K562 (cell line): ENCODE results near the gene LUZP4. TPM values are rescaled to one million over a fixed set of nuclear protein-coding genes. Genes with fewer than 3 reads are reported as not detected.

Experiments used
- ATAC-seq: fragments of 200-7000 bp; cut with Tn5 transposase; 3 replicates; pipeline ENCODE4 v1.9.1; 2020; ENCODE audit warnings: moderate library complexity
- BruUV-seq: library from RNA; stranded (reverse); fragments of 400-500 nt; replicated peaks from 2 replicates; lab custom pipeline; 2021; lab: Mats Ljungman, UMichigan
- CTCF ChIA-PET: fragments of 300-600 bp; formaldehyde crosslinking; extraction: SDS; loops from one replicate; lab custom pipeline; 2021; ENCODE audit warnings: low intra/inter-chr PET ratio; lab: Yijun Ruan, JAX
- POLR2A ChIA-PET: fragments of 300-600, 350-650 bp; sonication (Branson Sonifier 250); formaldehyde crosslinking; extraction: SDS; loops from one replicate; lab custom pipeline; 2021; ENCODE audit warnings: antibody characterized with exemption, inconsistent platforms; lab: Yijun Ruan, JAX
- DNase-seq, 4 experiments: peaks; one replicate each; pipeline versions ENCODE4 v3.0.0 to v3.0.0-alpha.2; 2011 to 2018; ENCODE audit warnings: low spot score in 3 of 4, mixed read lengths in 3 of 4; ENCODE audit errors: extremely low read depth in 1 of 4
- FAIRE-seq: peaks from 2 replicates; lab custom pipeline; 2011; peaks lifted over from hg19 to GRCh38; lab: Jason Lieb, UNC
- H2AFZ ChIP-seq: 2 replicates; pipeline ENCODE4 v1.6.0; 2011; ENCODE audit warnings: low read depth, low read length, control low read depth, inconsistent platforms
- H3K27ac ChIP-seq: fragments of 200-600 bp; 3 replicates; pipeline ENCODE4 v1.8.0; 2011; ENCODE audit warnings: low read depth, mild to moderate bottlenecking, control low read depth, inconsistent platforms, low read length, moderate library complexity, mixed read lengths; ENCODE audit errors: extremely low read depth
- H3K27me3 ChIP-seq, 2 experiments: fragments of 300-600 bp in 1 of 2; 2 replicates in 1 of 2; 3 replicates in 1 of 2; pipeline versions ENCODE4 v1.6.0 to v1.8.0; 2011; ENCODE audit warnings: inconsistent platforms in 2 of 2, low read length in 2 of 2, mild to moderate bottlenecking in 1 of 2, mixed read lengths in 1 of 2, moderate library complexity in 1 of 2; ENCODE audit not compliant: control insufficient read depth in 2 of 2, insufficient read depth in 2 of 2
- H3K36me3 ChIP-seq: fragments of 300-600 bp; 3 replicates; pipeline ENCODE4 v1.8.0; 2011; ENCODE audit warnings: mild to moderate bottlenecking, low read length, inconsistent platforms; ENCODE audit not compliant: control insufficient read depth, insufficient read depth
- H3K4me1 ChIP-seq, 2 experiments: fragments of 200-600 bp in 1 of 2; replicated peaks in 1 of 2; 2 replicates in 1 of 2; 3 replicates in 1 of 2; pipeline versions ENCODE4 v1.5.1 to v1.8.0; 2011; ENCODE audit warnings: inconsistent platforms in 2 of 2, low read length in 2 of 2, mild to moderate bottlenecking in 1 of 2, mixed read lengths in 1 of 2, moderate library complexity in 1 of 2; ENCODE audit not compliant: control insufficient read depth in 2 of 2, insufficient read depth in 2 of 2
- H3K4me2 ChIP-seq: 2 replicates; pipeline ENCODE4 v1.6.1; 2011; ENCODE audit warnings: low read length, control low read depth, inconsistent platforms, mixed read lengths; ENCODE audit not compliant: insufficient read depth
- H3K4me3 ChIP-seq: fragments of 200-600 bp; sonication (generic), shearing (Covaris generic); 2 replicates; pipeline ENCODE4 v1.5.1; 2016; ENCODE audit warnings: control low read depth, inconsistent platforms
- H3K79me2 ChIP-seq: fragments of 200-600 bp; 3 replicates; pipeline ENCODE4 v1.8.0; 2011; ENCODE audit warnings: low read length, inconsistent platforms; ENCODE audit not compliant: control insufficient read depth, insufficient read depth
- H3K9ac ChIP-seq, 2 experiments: 2 replicates each; pipeline versions ENCODE4 v1.6.0 to v1.6.1; 2011; ENCODE audit warnings: low read depth in 2 of 2, low read length in 2 of 2, control low read depth in 1 of 2, inconsistent platforms in 1 of 2, mild to moderate bottlenecking in 1 of 2, mixed read lengths in 1 of 2; ENCODE audit not compliant: insufficient read depth in 1 of 2
- H3K9me1 ChIP-seq: one replicate; pipeline ENCODE4 v1.6.0; 2011; ENCODE audit warnings: inconsistent platforms, mild to moderate bottlenecking, low read length, moderate library complexity; ENCODE audit not compliant: control insufficient read depth, insufficient read depth
- H3K9me3 ChIP-seq: replicated peaks from 2 replicates; pipeline ENCODE4 v1.5.1; 2011; ENCODE audit warnings: low read depth, low read length, inconsistent platforms; ENCODE audit not compliant: control insufficient read depth, insufficient read depth
- H4K20me1 ChIP-seq: replicated peaks from 2 replicates; pipeline ENCODE4 v1.6.1; 2011; ENCODE audit warnings: low read length, inconsistent platforms, mixed read lengths; ENCODE audit not compliant: control insufficient read depth, insufficient read depth
- CTCF ChIP-seq, 3 experiments: IDR thresholded peaks in 2 of 3; conservative IDR thresholded peaks in 1 of 3; 2 replicates each; pipeline ENCODE4 v1.5.1; 2011 to 2012; ENCODE audit warnings: low read length in 3 of 3, mild to moderate bottlenecking in 3 of 3, control low read depth in 2 of 3, improper control_type of control experiment in 1 of 3, inconsistent platforms in 1 of 3, low read depth in 1 of 3, mixed read lengths in 1 of 3, moderate library complexity in 1 of 3; ENCODE audit not compliant: insufficient read depth in 2 of 3
- GABPB1 ChIP-seq: sonication (generic); formaldehyde crosslinking; IDR thresholded peaks from 2 replicates; pipeline ENCODE4 v1.8.0; 2022; ENCODE audit warnings: mild to moderate bottlenecking, missing genetic modification reagents
- GTF3C2 ChIP-seq: IDR thresholded peaks from 3 replicates; pipeline ENCODE4 v1.6.1; 2011; ENCODE audit warnings: borderline replicate concordance, mild to moderate bottlenecking, moderate library complexity; ENCODE audit not compliant: insufficient read length; ENCODE audit errors: extremely low read depth
- IRF9 ChIP-seq: fragments of 450-650 bp; IDR thresholded peaks from 2 replicates; pipeline ENCODE4 v1.6.1; 2016; ENCODE audit warnings: missing biosample characterization, missing genetic modification characterization
- MCM2 ChIP-seq: fragments of 450-650 bp; IDR thresholded peaks from 2 replicates; pipeline ENCODE4 v1.6.1; 2017; ENCODE audit warnings: low read depth, mild to moderate bottlenecking
- MITF ChIP-seq: IDR thresholded peaks from 2 replicates; pipeline ENCODE4 v1.6.1; 2014; ENCODE audit warnings: antibody characterized with exemption
- MTF1 ChIP-seq: fragments of 250-450 bp; sonication (Bioruptor Pico); IDR thresholded peaks from 2 replicates; pipeline ENCODE4 v1.9.0; 2021; ENCODE audit warnings: moderate library complexity, mild to moderate bottlenecking, inconsistent platforms, borderline replicate concordance
- PRPF4 ChIP-seq: fragments of 200-400 bp; formaldehyde crosslinking; IDR thresholded peaks from one replicate; pipeline ENCODE4 v1.6.1; 2017; ENCODE audit warnings: low read length, low read depth, mild to moderate bottlenecking; ENCODE audit not compliant: insufficient read depth, poor library complexity, severe bottlenecking
- WGBS: fragments of 100-300 bp; shearing (Covaris generic); methylation state at CpG from one replicate; pipeline ENCODE4 v1.1.6; 2016; ENCODE audit warnings: low coverage, mixed read lengths; ENCODE audit not compliant: insufficient coverage; ENCODE audit errors: missing lambda C conversion rate; 5-methylcytosine and 5-hydroxymethylcytosine counted together
- in situ Hi-C: fragments of 300-500 bp; cut with MboI; formaldehyde crosslinking; loops from 4 replicates; pipeline ENCODE4 v1.15.0; 2018; ENCODE audit warnings: inconsistent platforms, mixed read lengths
- intact Hi-C: fragments of 100-400 bp; cut with micrococcal nuclease; formaldehyde crosslinking; loops from 2 replicates; pipeline ENCODE4 v1.14.2; 2022
- polyA plus RNA-seq, 8 experiments: library from polyadenylated mRNA; depleted of rRNA in 4 of 8; stranded (reverse) in 5 of 8; unstranded in 3 of 8; fragments of >200 nt; fragmentation: Nextera tagmentation in 2 of 8; fragmentation: Illumina TruSeq in 1 of 8; extraction: Ambion mirVana in 2 of 8; extraction: Trizol in 1 of 8; gene quantifications; 2 replicates each; pipeline versions ENCODE4 v1.2.1 to v1.2.3, GENCODE V29; 2011 to 2014; ENCODE audit warnings: inconsistent platforms in 1 of 8, missing spikeins in 1 of 8
- total RNA-seq, 7 experiments: library from RNA; depleted of rRNA in 6 of 7; stranded (reverse); fragments of >200 nt in 6 of 7; fragmentation: Illumina TruSeq in 2 of 7; extraction: Trizol in 2 of 7; gene quantifications; 2 replicates each; pipeline versions ENCODE4 v1.2.1 to v1.2.3, GENCODE V29; 2011 to 2021; ENCODE audit warnings: low replicate concordance in 1 of 7

LUZP4 gene
- total and polyA plus RNA-seq, 9 of the 15 experiments (the other 6 are each of a cell fraction or from before 2014, with no cell fraction given) = 0.16 to 1.1 (median 0.36) TPM

GRCh38 chrX:115268421-115268820 lies 21.1 kb upstream of the LUZP4 start:
- CTCF ChIA-PET = no interaction called here
- no peaks in the 10 kb centered on the region for H3K79me2 ChIP-seq
- in situ Hi-C loops (no loop called here), intact Hi-C loops (no loop called here)
- WGBS = 4% methylated on average over 3 of the region's 3 CpGs
- no TSS peak for BruUV-seq
- no peaks in the 10 kb centered on the region for H3K27me3 ChIP-seq
- no peak overlapping the region for H3K4me2 ChIP-seq
- H3K36me3 ChIP-seq = no peaks in the 10 kb centered on the region
- H2AFZ ChIP-seq = no peak overlapping the region
- H3K9me3 ChIP-seq = no peaks in the 10 kb centered on the region
- no peak overlapping the region for H3K9ac ChIP-seq
- no peaks in the 10 kb centered on the region for H3K9me1 ChIP-seq
- FAIRE-seq = no peak
- no peak for ATAC-seq
- TF ChIP-seq GABPB1 (CRISPR knock-in tag) (no peak), CTCF (IDR thresholded peaks at IDR 0.05 in 2 of 3, conservative IDR thresholded peaks at IDR 0.05 in 1 of 3; ENCODE audit: insufficient read depth in 2 of 3, low read depth in 1 of 3, low read length in 3 of 3) (peak in 2 of 3 experiments; percentile 14 to 27; a peak in 1 of 6 replicates), MITF (no peak), MTF1 (CRISPR knock-in tag) (no peak), IRF9 (no peak), GTF3C2 (no peak), MCM2 (no peak), PRPF4 (no peak)
- no peaks in the 10 kb centered on the region for H3K4me1 ChIP-seq
- H3K4me3 ChIP-seq = no peak overlapping the region
- POLR2A ChIA-PET = interaction anchor here (0.5 kb wide), 1 partner anchor 1715 kb away, joined by 4 read pairs; no protein-coding TSS in a partner anchor
- no peak overlapping the region for H3K27ac ChIP-seq
- H4K20me1 ChIP-seq = no peaks in the 10 kb centered on the region
- DNase-seq = peak in 2 of 4 experiments; percentile 4 to 6
